Peyer's patch (tissue), 4 donors: ENCODE results near the gene LCLAT1. TPM values are rescaled to one million over a fixed set of nuclear protein-coding genes. Genes with fewer than 3 reads are reported as not detected.

Source experiments
- DNase-seq, 3 donors: peaks; one replicate each; pipeline ENCODE4 v3.0.0-alpha.2; 2017 to 2019
- H3K27ac ChIP-seq, 4 donors: fragments of 200-600 bp; sonication (generic); one replicate each; pipeline ENCODE4 v1.5.1; 2016 to 2019
- H3K27me3 ChIP-seq, 2 donors: fragments of 200-600 bp; sonication (generic); one replicate each; pipeline ENCODE4 v1.5.1; 2019
- H3K36me3 ChIP-seq, 3 donors: fragments of 200-600 bp; sonication (generic); one replicate each; pipeline ENCODE4 v1.5.1; 2016 to 2019
- H3K4me1 ChIP-seq, 4 donors: fragments of 200-600 bp; sonication (generic); one replicate each; pipeline ENCODE4 v1.5.1; 2016 to 2019
- H3K4me3 ChIP-seq, 4 donors: fragments of 200-600 bp; sonication (generic); 1 replicate in 3 of 4; 2 replicates in 1 of 4; pipeline ENCODE4 v1.5.1; 2016 to 2019; ENCODE audit warnings: mild to moderate bottlenecking in 1 of 4
- H3K9me3 ChIP-seq, 4 donors: fragments of 200-600 bp; sonication (generic); one replicate each; pipeline ENCODE4 v1.5.1; 2016 to 2019; ENCODE audit warnings: mild to moderate bottlenecking in 1 of 4
- POLR2A ChIP-seq, 2 donors: fragments of 450-650 bp; IDR thresholded peaks; one replicate each; pipeline ENCODE4 v1.5.1; 2017; ENCODE audit warnings: antibody characterized with exemption in 2 of 2, mild to moderate bottlenecking in 2 of 2, moderate library complexity in 2 of 2
- total RNA-seq, 4 donors: library from RNA; depleted of rRNA; stranded (reverse); fragments of >200 nt; gene quantifications; one replicate each; pipeline ENCODE4 v1.1.0, GENCODE V29; 2016
- TF ChIP-seq, protein P1 (sequence below), 6 experiments: fragments of 450-650 bp in 4 of 6; fragments of 200-600 bp in 2 of 6; sonication (generic) in 1 of 6; IDR thresholded peaks; one replicate each; pipeline ENCODE4 v1.5.1; 2017 to 2019; ENCODE audit warnings: antibody characterized with exemption in 6 of 6, mild to moderate bottlenecking in 3 of 6, moderate library complexity in 1 of 6

Gene LCLAT1
- total RNA-seq, 4 donors from 2014 or later: 10.7 to 60.8 (median 24.9) TPM

- Histone ChIP-seq H3K9me3 (no peaks in the 10 kb centered on the region), H3K27me3 (no peaks in the 10 kb centered on the region), H3K4me3 (no peak overlapping the region), H3K27ac (no peak overlapping the region), H3K36me3 (no peaks in the 10 kb centered on the region), H3K4me1 (no peaks in the 10 kb centered on the region)
- no peak for TF ChIP-seq POLR2A (IDR thresholded peaks at IDR 0.05)
- TF ChIP-seq, protein P1, sequence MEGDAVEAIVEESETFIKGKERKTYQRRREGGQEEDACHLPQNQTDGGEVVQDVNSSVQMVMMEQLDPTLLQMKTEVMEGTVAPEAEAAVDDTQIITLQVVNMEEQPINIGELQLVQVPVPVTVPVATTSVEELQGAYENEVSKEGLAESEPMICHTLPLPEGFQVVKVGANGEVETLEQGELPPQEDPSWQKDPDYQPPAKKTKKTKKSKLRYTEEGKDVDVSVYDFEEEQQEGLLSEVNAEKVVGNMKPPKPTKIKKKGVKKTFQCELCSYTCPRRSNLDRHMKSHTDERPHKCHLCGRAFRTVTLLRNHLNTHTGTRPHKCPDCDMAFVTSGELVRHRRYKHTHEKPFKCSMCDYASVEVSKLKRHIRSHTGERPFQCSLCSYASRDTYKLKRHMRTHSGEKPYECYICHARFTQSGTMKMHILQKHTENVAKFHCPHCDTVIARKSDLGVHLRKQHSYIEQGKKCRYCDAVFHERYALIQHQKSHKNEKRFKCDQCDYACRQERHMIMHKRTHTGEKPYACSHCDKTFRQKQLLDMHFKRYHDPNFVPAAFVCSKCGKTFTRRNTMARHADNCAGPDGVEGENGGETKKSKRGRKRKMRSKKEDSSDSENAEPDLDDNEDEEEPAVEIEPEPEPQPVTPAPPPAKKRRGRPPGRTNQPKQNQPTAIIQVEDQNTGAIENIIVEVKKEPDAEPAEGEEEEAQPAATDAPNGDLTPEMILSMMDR (IDR thresholded peaks at IDR 0.05): no peak
- no peak for DNase-seq
These were observed 101.3 kb downstream of the LCLAT1 start for GRCh38 chr2:30548386-30548785.

DNA sequence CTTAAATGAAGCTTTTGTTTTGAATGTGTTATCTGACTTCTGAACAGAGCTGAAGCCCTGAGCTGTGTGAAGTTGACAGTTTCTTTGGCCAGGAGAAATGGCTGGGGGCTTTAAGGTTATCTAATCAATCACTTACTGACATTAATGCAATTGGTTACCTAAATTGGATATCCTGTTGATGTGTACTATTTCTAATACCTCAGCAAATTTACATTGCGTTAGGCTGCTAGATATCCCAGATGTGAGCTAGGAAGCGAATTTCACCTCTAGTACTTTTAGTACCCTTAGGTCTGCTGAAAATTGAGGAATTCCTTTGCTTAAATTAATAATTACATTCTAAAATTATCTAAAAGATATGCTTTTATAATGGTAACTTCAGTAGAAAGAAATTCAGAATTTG, 102.0 kb downstream of the LCLAT1 start:
- TF ChIP-seq POLR2A (IDR thresholded peaks at IDR 0.05): no peak
- TF ChIP-seq, protein P1 (IDR thresholded peaks at IDR 0.05): no peak
- H3K9me3 ChIP-seq: no peaks in the 10 kb centered on the region
- H3K27me3 ChIP-seq: no peaks in the 10 kb centered on the region
- no peaks in the 10 kb centered on the region for H3K36me3 ChIP-seq
- no peaks in the 10 kb centered on the region for H3K4me1 ChIP-seq
- H3K4me3 ChIP-seq: no peak overlapping the region
- H3K27ac ChIP-seq: no peak overlapping the region
- DNase-seq: no peak

DNA sequence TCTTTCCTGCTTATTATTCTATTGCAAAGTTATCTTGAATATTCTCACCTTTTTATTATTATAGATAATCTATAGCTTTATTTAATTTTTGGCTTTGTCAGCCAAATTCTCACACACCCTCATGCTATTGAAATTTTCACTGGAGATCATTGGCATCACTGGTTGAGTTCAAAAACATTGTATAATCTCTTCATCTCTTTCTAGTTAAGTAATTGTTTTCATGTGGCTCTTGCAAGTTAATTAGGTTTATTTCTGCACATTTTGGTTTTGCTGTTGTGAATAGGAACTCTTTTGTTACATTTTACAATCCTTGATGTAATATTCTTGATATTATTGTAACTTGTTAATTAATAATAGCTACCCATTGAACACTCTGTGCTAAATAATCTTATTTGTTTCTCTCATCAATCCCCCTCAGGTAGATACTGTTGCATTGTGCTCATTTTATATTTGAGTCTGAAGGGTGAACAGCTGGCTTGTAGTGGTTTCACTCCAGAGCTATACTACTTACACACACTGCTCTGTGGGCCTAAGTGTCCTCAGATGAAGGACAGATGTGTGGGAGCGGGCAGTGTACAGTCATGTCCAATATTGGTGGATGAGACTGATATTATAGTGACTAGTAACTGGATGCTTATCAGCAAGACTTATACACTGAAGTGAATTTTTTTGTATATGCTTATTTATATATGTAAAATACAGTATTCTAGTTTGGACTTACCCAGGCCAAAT, 112.7 kb downstream of the LCLAT1 start:
- Histone ChIP-seq H3K27ac (no peak overlapping the region), H3K4me1 (no peaks in the 10 kb centered on the region)

DNA sequence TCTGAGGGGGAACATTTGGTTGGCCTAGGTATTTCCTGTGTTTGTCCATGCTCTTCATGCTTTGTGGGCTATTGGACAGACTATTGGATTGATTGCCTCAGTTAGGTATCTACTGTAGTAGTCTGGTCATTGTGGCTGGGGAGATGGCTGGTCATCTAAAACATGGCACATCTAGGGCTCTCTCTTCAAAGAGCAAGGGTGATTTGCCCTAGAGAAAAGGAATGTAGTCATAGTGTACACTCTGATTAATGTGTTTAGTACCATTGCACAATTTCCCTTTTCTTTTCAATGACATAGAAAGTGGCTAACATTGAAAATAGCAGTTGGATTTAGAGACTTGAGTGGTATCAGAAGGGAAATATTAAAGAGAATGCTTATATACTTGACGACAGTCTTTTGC, 114.3 kb downstream of the LCLAT1 start:
- H3K9me3 ChIP-seq: no peaks in the 10 kb centered on the region
- H3K36me3 ChIP-seq: peaks cover 0 to 5% (median 0%) of the 10 kb centered on the region in 3 donors
- no peaks in the 10 kb centered on the region for H3K27me3 ChIP-seq
- no peak overlapping the region for H3K27ac ChIP-seq
- TF ChIP-seq POLR2A (IDR thresholded peaks at IDR 0.05): no peak
- TF ChIP-seq, protein P1 (IDR thresholded peaks at IDR 0.05): no peak
- H3K4me1 ChIP-seq: no peaks in the 10 kb centered on the region
- no peak overlapping the region for H3K4me3 ChIP-seq
- DNase-seq: no peak

More for the DNA sequence above, 112.7 kb downstream of the LCLAT1 start:
- H3K27me3 ChIP-seq: no peaks in the 10 kb centered on the region
- no peaks in the 10 kb centered on the region for H3K9me3 ChIP-seq
- no peak for DNase-seq
- peaks cover 0 to 5% (median 0%) of the 10 kb centered on the region in 3 donors for H3K36me3 ChIP-seq
- H3K4me3 ChIP-seq: no peak overlapping the region
- TF ChIP-seq, protein P1 (IDR thresholded peaks at IDR 0.05): no peak
- no peak for TF ChIP-seq POLR2A (IDR thresholded peaks at IDR 0.05)

GRCh38 chr2:30565851-30566358, 118.9 kb downstream of the LCLAT1 start:
- no peaks in the 10 kb centered on the region for H3K9me3 ChIP-seq
- no peaks in the 10 kb centered on the region for H3K4me1 ChIP-seq
- H3K36me3 ChIP-seq: peaks cover 0 to 5% (median 0%) of the 10 kb centered on the region in 3 donors
- TF ChIP-seq, protein P1 (IDR thresholded peaks at IDR 0.05): no peak
- no peak for TF ChIP-seq POLR2A (IDR thresholded peaks at IDR 0.05)
- no peaks in the 10 kb centered on the region for H3K27me3 ChIP-seq
- peak overlapping the region in 2 of 4 donors; percentile 55 to 59 for H3K27ac ChIP-seq
- no peak for DNase-seq
- H3K4me3 ChIP-seq: no peak overlapping the region
